H54 (cell line): ENCODE results near the gene CTDNEP1.

Experiments used
- DNase-seq: peaks from one replicate; pipeline ENCODE4 v3.0.0; 2011; ENCODE audit warnings: low spot score, mixed read lengths; ENCODE audit not compliant: insufficient read length
- FAIRE-seq: peaks from 3 replicates; lab custom pipeline; 2011; peaks lifted over from hg19 to GRCh38; lab: Jason Lieb, UNC
- POLR2A ChIP-seq: IDR thresholded peaks from 2 replicates; pipeline ENCODE4 v1.6.1; 2011; ENCODE audit warnings: low read depth, mild to moderate bottlenecking, low read length

The CTDNEP1 gene

GRCh38 chr17:7251661-7252175 lies at the start of gene CTDNEP1:
CTDNEP1 (minus strand) TSS chr17:7251734; CDS start chr17:7251296, 438 bp downstream.
- FAIRE-seq = peak; percentile 84
- peak; percentile 94 for DNase-seq
- TF ChIP-seq POLR2A = peak; percentile 46; the same call in 1 of the 2 replicates

GRCh38 chr17:7296189-7296861 lies 44.8 kb upstream of the CTDNEP1 start:
- FAIRE-seq = no peak
- TF ChIP-seq POLR2A = no peak
- peak; percentile 94 for DNase-seq

DNA sequence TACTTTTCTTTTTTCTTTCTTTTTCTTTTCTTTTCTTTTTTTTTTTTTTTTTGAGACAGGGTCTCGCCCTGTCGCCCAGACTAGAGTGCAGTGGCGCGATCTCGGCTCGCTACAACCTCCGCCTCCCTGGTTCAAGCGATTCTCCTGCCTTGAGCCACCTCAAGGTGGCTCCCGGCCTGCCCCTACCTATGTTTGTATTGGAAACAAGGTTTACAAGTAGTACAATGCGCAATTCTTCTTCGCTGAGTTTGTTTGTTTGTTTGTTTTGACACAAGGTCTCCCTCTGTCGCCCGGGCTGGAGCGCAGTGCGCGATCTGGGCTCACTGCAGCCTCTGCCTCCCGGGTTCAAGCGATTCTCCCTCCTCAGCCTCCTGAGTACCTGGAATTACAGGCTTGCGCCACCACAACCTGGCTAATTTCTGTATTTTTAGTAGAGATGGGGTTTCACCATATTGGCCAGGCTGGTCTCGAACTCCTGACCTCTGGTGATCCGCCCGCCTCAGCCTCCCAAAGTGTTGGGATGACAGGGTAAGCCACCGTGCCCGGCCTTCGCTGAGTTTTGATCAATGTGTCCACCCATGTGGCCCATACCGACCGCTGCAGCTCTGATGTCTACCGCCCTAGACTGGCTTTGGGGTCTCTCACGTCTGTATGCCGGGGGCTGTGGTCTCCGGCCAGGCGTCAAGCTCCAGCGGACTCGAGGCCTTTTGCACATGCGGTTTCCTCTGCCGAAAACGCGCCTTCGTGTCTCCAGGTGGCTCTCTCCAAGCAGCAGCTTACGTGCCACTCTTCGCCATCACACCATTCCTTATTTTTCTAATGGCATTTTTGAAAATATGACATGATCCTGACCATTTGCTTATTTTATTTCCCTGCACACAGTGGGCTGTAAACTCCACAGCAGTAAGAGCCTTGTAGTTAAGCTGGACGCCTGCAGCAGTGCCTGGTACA lies 44.0 kb upstream of the CTDNEP1 start:
- no peak for TF ChIP-seq POLR2A
- FAIRE-seq (no peak), DNase-seq (no peak)

GRCh38 chr17:7294614-7295153 lies 43.1 kb upstream of the CTDNEP1 start, which contains the start of gene YBX2:
YBX2 (minus strand) TSS chr17:7294639; CDS start chr17:7294500, 139 bp downstream.
- FAIRE-seq = no peak
- TF ChIP-seq POLR2A = no peak
- DNase-seq = no peak

- no peak for TF ChIP-seq POLR2A
- no peak for FAIRE-seq
- DNase-seq = no peak
Measured at GRCh38 chr17:7293816-7294613, 42.5 kb upstream of the CTDNEP1 start.

DNA sequence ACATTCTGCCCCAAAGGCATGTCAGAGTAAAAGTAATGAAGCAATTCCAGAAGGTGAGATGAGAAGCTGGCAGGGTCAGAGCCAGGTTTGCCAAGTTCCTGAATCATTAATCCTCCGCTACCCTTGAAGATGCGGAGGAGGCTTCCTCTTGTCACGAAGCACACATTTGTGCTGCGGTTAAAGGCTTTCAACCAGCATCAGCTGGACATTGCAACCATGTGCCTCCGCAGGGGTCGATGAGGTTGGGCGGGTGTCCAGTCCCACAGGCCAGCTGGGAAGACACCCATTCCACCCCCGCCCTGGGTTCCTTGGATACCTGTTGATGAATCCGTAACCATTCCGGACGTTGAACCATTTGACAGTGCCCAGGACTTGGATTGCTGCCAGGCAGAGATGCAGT lies 41.6 kb upstream of the CTDNEP1 start:
- DNase-seq = no peak
- no peak for TF ChIP-seq POLR2A
- FAIRE-seq = no peak

DNA sequence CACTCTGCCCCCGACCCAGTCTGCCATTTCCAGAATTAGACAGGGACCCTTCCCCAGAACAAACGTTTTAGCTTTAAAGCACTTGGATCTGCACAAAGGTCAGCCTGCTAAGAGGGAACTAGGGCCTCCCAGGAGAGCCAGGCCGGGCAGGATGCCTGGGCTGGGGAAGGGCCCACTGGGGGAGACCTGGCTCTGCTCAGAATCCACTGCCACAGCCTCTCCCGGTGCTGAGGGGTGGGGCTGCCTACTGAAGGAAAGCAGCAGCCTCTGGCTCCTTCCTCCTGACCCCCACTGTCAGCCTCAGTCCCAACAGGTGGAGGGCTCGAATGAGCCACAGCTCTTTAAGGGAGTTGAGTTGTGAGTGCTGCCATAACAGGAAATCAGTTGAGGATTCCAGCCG lies 41.2 kb upstream of the CTDNEP1 start:
- FAIRE-seq (no peak), DNase-seq (no peak)
- TF ChIP-seq POLR2A = no peak

DNA sequence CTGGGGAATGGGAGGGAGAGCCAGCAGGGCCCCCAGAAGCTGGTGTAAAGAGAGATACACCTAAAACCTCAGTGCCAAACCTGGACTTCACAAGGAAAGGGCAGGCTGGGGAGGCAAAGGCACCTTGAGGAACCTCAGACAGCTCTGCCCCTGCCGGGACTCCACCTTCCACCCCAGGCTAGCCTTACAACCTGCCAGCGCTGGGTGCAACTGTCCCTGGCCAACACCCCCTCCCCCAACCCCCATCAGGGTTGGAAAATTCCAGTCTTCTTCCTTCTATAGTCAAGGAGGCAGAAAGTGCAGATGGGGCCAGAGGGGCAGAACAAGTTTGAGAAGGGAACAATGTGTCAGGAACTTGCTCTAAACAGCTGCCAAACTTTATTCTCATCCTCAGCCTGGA lies 40.7 kb upstream of the CTDNEP1 start:
- FAIRE-seq = no peak
- TF ChIP-seq POLR2A = no peak
- no peak for DNase-seq

DNA sequence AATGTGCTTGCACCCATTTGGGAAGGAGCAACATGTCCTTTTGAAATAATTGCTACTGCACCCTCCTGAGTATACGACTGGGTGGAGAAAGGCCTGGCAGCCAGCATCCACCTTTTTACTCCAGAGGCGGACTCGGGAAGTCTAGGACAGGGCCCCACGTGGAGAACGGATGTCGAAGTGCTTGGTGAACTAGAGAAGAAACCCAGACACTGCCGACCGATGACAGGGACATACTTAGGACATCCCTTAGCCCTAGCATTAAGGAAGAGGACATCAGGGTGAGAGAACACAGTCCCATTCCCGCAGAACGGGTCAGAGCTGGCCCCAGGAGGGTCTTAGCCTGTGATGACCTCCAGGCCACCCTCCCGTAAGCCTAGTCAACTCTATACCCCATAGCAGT lies 39.2 kb upstream of the CTDNEP1 start:
- DNase-seq (no peak), FAIRE-seq (no peak)
- TF ChIP-seq POLR2A = no peak

DNA sequence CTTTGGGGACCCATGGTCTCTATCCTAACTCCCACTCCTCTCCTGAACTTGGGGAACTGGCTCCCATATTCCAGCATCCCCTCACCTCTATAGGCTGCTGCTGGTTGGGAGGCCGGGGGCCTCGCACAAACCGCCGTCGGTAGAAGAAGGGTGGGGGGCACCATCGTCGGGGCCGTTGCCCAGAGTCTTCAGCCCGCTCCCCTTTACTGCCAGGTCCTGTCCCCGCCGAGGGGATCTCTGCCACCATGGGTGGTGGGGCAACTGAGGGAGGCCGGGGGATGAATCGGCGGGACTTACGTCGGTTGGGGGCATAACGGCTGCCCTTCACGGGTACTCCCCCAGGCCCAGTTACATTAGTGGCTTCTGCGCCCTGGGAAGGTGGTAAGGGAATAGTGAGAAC lies 38.6 kb upstream of the CTDNEP1 start:
- no peak for TF ChIP-seq POLR2A
- DNase-seq (no peak), FAIRE-seq (no peak)

- no peak for TF ChIP-seq POLR2A
- no peak for FAIRE-seq
- no peak for DNase-seq
Measured at GRCh38 chr17:7289256-7290032, 37.9 kb upstream of the CTDNEP1 start.

GRCh38 chr17:7285679-7286078 lies 34.1 kb upstream of the CTDNEP1 start:
- TF ChIP-seq POLR2A = no peak
- DNase-seq (no peak), FAIRE-seq (no peak)
